GM21825 (cell line): Measurements from ENCODE around the gene OASL.

Experiments used
- ATAC-seq: cut with Tn5 transposase; IDR thresholded peaks from one replicate; pipeline ENCODE4 v1.9.1; 2021; ENCODE audit warnings: mild to moderate bottlenecking, moderate library complexity; ENCODE audit not compliant: unreplicated experiment

The OASL gene

GRCh38 chr12:120992989-120993388 is 46.1 kb downstream of the OASL start:
- ATAC-seq, result no peak

DNA sequence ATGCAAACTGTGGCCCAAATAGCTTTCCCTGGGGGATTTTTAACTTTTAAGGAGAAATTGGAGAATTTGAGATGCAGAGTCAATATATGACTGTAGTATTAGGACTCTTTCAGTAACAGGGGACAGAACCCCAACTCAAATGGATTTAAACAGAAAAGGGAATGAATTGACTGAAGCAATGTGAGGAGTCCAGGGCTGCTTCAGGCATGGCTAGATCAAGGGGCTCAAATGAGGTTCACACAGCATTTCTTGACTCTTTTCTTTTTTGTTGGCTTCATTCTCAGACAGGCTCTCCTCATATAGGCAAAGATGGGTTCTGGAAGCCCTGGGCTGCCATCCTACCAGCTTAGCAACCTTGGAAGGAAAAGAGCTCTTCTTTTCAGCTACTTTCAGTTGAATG is 47.1 kb downstream of the OASL start:
- ATAC-seq, result no peak

- ATAC-seq, result no peak
Observed at GRCh38 chr12:120990487-120991055, 48.5 kb downstream of the OASL start.

GRCh38 chr12:120989687-120990086 is 49.4 kb downstream of the OASL start:
- ATAC-seq, result no peak

DNA sequence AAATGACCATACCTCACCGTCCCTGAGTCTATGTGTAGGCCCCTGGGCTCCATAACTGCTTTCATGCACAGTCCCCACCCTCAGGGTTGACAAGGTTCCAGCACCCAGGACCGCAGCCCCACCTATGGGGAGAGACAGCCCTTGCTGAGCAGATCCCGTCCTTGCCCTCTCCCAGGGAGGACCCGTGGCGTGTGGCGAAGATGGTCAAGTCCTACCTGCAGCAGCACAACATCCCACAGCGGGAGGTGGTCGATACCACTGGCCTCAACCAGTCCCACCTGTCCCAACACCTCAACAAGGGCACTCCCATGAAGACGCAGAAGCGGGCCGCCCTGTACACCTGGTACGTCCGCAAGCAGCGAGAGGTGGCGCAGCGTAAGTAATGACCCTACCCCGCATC is 50.4 kb downstream of the OASL start:
- ATAC-seq, result no peak

- ATAC-seq, result no peak
Observed at GRCh38 chr12:120988234-120988633, 50.8 kb downstream of the OASL start.

DNA sequence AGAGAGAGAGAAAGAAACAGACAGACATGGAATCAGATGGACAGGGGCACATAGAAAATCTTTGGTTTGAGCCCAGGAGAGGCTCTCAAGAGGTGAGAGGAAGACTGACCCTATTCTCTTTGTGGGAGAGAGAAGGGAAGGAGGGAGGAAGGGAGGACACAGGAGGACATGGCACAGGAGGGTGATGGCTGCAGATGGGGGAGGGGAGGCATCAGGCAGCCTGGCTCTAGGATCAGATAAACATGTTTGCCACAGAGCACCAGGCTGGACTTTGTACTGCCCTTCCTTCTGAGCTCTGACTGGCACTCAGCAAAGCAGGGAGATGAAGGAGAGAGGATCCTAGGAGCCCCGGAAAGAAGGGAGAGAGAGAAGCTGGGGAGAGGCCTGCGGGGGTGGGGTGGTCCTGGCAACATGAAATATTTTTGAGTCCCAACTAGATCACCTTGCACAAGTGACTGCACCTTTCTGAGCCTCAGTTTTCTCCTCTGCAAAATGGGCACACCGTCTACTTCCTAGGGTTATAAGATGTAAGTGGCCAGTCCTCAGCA is 54.6 kb downstream of the OASL start:
- no peak for ATAC-seq

GRCh38 chr12:120983759-120984158 is 55.3 kb downstream of the OASL start:
- no peak for ATAC-seq

GRCh38 chr12:120982659-120983058 is 56.4 kb downstream of the OASL start:
- ATAC-seq, result no peak

- no peak for ATAC-seq
Observed at GRCh38 chr12:120981407-120981941, 57.6 kb downstream of the OASL start.

DNA sequence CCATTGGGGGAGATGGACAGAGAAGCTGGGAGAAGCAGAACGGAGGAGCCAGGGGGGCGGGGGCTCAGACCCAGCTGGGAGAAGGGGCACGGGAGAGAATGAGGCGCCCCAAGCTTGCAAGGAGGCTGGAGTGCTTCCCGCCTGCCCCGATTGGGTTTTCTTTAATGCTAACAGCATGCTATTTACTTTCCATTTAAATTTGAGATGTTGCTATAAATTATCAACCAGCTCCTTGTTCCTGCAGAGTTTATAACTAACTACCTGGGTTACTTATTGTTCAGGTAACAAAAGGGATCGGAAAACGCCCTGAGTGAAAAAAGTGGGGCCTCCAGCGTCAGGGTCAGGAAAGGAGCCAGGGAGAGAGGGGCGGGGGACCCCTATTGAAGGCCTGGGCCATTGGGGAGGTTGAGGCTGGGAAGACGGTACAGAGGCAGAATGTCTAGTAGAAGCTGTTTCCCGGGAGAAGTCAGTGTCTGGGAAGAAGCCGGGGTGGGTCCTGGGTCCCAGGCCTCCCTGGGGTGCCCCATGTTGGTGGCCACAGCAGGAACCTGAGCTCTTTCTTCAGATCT is 58.2 kb downstream of the OASL start:
- ATAC-seq, result no peak

- no peak for ATAC-seq
Observed at GRCh38 chr12:120979862-120980696, 59.0 kb downstream of the OASL start.

DNA sequence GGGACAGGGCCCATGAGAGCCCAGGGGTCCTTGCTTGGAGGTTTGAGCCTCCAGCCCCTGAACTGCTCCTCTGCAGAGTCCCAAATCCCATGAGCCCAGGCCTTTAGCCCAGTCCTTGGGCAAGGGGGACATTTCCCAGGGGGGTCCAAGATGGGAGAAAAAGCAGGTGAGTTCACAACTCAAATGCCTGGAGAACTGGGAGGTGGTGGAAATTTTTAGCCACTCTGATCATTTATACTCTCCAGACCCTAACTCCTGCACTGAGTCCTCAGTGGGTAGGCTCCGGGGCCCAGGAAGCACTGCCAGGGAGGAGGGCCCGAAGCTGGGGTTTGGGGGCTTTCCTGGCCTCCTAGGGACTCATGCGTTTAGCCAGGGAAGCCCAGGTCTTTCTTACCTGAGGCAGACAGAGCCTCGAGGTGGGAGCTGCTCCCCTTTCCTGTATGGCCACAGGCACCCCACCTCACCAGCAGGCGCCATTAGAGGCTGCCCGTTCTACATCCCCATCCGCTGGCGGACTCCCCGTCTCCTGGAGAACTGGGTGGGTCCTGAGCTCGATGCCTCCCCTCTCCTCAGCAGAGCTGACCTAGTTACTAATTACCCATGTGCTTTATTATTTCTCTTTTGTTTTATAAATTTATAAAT is 59.7 kb downstream of the OASL start:
- ATAC-seq, result no peak

DNA sequence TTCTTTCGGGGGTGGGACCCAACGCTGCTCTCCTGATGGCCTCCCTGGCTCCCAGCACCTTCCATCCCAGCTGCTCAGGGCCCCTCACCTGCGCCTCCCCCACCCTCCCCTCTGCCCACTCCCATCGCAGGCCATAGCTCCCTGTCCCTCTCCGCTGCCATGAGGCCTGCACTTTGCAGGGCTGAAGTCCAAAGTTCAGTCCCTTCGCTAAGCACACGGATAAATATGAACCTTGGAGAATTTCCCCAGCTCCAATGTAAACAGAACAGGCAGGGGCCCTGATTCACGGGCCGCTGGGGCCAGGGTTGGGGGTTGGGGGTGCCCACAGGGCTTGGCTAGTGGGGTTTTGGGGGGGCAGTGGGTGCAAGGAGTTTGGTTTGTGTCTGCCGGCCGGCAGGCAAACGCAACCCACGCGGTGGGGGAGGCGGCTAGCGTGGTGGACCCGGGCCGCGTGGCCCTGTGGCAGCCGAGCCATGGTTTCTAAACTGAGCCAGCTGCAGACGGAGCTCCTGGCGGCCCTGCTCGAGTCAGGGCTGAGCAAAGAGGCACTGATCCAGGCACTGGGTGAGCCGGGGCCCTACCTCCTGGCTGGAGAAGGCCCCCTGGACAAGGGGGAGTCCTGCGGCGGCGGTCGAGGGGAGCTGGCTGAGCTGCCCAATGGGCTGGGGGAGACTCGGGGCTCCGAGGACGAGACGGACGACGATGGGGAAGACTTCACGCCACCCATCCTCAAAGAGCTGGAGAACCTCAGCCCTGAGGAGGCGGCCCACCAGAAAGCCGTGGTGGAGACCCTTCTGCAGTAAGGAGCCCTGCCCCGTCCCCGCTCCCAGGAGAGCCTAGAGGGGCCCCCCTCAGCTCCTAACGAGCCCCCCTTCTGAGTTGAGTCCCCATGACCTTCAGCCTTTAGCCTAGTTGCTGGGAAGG is 60.5 kb downstream of the OASL start, which contains the start of gene HNF1A:
Gene HNF1A (plus strand): TSS at position 248 of the 924 bp plus-strand sequence. CDS start 226 bp downstream, at position 474.
- no peak for ATAC-seq

DNA sequence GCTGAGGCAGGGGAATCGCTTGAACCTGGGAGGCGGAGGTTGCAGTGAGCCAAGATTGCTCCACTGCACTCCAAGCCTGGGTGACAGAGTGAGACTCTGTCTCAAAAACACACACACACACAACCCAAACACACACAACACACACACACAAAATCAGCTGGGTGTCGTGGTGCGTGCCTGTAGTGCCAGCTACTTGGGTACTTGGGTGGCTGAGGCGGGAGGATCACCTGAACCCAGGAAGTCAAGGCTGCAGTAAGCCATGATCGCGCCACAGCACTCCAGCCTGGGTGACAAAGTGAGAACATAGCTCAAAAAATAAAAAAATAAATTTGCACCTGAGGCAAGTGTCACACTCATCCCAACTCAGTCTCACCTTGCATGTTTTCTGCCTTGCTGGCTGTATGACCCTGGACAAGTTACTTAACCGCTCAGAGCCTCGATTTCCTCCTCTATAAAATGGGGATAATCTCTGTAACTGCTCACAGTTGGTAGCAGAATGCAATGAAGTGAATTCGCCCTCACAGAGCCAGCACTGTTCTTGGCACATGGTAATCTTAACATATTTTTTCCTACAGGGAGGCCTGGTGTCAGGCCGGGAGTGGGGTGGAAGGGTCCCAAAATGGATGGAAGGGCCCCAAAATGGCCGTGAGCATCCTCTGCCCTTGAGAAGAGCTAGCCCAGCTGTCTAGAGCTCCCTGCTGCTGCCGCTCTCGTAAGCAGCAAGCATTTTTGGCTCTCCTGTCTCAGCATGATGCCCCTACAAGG is 61.3 kb downstream of the OASL start:
- no peak for ATAC-seq

- ATAC-seq, result no peak
Observed at GRCh38 chr12:120972870-120973543, 66.0 kb downstream of the OASL start.

DNA sequence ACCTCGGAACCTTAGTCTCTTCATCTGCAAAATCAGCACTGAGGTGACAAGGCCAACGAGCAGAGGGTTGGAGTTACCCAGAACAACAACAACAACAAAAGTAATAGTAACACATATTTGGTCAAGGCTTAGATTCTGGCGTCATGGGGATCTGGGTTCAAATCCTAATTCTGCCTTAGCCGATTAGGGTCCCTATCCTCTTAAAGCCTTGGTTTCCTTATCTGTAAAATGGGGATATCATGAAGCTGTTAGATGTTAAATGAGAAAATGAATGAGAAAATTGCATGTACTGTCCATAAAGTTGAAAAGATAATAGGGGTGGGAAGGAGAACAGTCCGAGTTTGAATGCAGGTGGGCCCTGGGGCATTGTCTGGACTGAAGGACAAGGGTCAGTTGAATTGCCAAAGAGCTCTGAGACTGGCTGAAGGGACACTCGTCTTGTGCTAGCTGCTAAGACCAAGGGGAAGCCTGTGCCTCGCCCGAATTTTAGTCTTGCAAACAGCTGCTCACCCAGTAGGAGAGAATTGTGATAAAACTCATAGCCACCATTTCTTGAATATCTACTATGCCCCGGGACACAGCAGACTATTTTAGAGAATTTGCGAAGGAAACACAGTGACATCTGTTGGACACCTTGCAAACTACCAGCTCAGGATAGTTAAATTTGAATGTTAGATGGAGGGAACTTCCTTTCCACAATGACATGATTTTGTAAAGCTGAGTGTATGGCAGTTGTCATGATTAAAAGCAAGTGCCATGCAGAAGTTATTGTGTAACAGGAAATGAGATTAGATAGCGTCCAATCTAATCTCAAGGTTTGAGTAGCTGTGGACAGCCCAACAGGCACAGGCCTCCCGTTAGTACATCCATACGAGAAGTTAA is 67.5 kb downstream of the OASL start:
- ATAC-seq, result peak; percentile 64

- ATAC-seq, result no peak
Observed at GRCh38 chr12:120970310-120970709, 68.7 kb downstream of the OASL start.
